HG03066 (cell line): ENCODE data around the gene EXOSC9.

Source experiments
- ATAC-seq: cut with Tn5 transposase; IDR thresholded peaks from one replicate; pipeline ENCODE4 v1.9.1; 2021; ENCODE audit warnings: low read depth; ENCODE audit not compliant: unreplicated experiment

The EXOSC9 gene

GRCh38 chr4:121788896-121789295 lies 12.2 kb upstream of the EXOSC9 start:
- peak; percentile 84 for ATAC-seq

- no peak for ATAC-seq
Observed at GRCh38 chr4:121789455-121789854, 11.7 kb upstream of the EXOSC9 start.

- ATAC-seq = no peak
Observed at GRCh38 chr4:121789960-121790829, 10.9 kb upstream of the EXOSC9 start.

- no peak for ATAC-seq
Observed at GRCh38 chr4:121790976-121791375, 10.1 kb upstream of the EXOSC9 start.

- no peak for ATAC-seq
Observed at GRCh38 chr4:121791481-121791880, 9.6 kb upstream of the EXOSC9 start.

- no peak for ATAC-seq
Observed at GRCh38 chr4:121792966-121793365, 8.2 kb upstream of the EXOSC9 start.

- no peak for ATAC-seq
Observed at GRCh38 chr4:121794505-121795188, 6.5 kb upstream of the EXOSC9 start.

- no peak for ATAC-seq
Observed at GRCh38 chr4:121796283-121796682, 4.8 kb upstream of the EXOSC9 start.

- no peak for ATAC-seq
Observed at GRCh38 chr4:121799208-121799823, 1.8 kb upstream of the EXOSC9 start.

GRCh38 chr4:121799867-121800501 lies 1.1 kb upstream of the EXOSC9 start:
- no peak for ATAC-seq

- peak; percentile 29 for ATAC-seq
Observed at GRCh38 chr4:121800638-121800960, 524 bp upstream of the EXOSC9 start.

- no peak for ATAC-seq
Observed at GRCh38 chr4:121801715-121802075, 572 bp downstream of the EXOSC9 start.

GRCh38 chr4:121806411-121806810 lies 5.3 kb downstream of the EXOSC9 start:
- no peak for ATAC-seq

- no peak for ATAC-seq
Observed at GRCh38 chr4:121811122-121811521, 10.0 kb downstream of the EXOSC9 start.

GRCh38 chr4:121814756-121815155 lies 13.6 kb downstream of the EXOSC9 start:
- no peak for ATAC-seq

GRCh38 chr4:121817006-121817405 lies 15.9 kb downstream of the EXOSC9 start:
- ATAC-seq = no peak

- no peak for ATAC-seq
Observed at GRCh38 chr4:121817701-121818100, 16.6 kb downstream of the EXOSC9 start.

GRCh38 chr4:121818215-121818614 lies 17.1 kb downstream of the EXOSC9 start:
- no peak for ATAC-seq

- ATAC-seq = no peak
Observed at GRCh38 chr4:121819216-121819965, 18.3 kb downstream of the EXOSC9 start.

- ATAC-seq = no peak
Observed at GRCh38 chr4:121822047-121822446, 20.9 kb downstream of the EXOSC9 start.
